Measurements from ENCODE around the gene WHAMM.

- TF ChIP-seq ZC3H10 (CRISPR knock-in tag; IDR thresholded peaks at IDR 0.05) = no peak
- TF ChIP-seq ZFP3 (CRISPR knock-in tag; IDR thresholded peaks at IDR 0.05) = no peak
- TF ChIP-seq ZNF70 (CRISPR knock-in tag; IDR thresholded peaks at IDR 0.05) = no peak
- TF ChIP-seq SNAI2 (CRISPR knock-in tag; IDR thresholded peaks at IDR 0.05) = no peak
- no peak for TF ChIP-seq PATZ1 (CRISPR knock-in tag; IDR thresholded peaks at IDR 0.05; ENCODE audit: borderline replicate concordance)
- TF ChIP-seq CREB5 (CRISPR knock-in tag; IDR thresholded peaks at IDR 0.05; ENCODE audit: low read depth) = no peak
- TF ChIP-seq ZNF565 (CRISPR knock-in tag; conservative IDR thresholded peaks at IDR 0.05; ENCODE audit: low read depth) = no peak
- TF ChIP-seq POU6F1 (CRISPR knock-in tag; IDR thresholded peaks at IDR 0.05; ENCODE audit: borderline replicate concordance, low read depth) = no peak
Measured at GRCh38 chr15:82839136-82839535, 29.7 kb downstream of the WHAMM start.

Data from SK-N-SH treated with all-trans-retinoic acid at 6 μM for 48 hours (cell line).